ENCODE results near the gene RNGTT.

GRCh38 chr6:88882536-88882935 lies 80.9 kb downstream of the RNGTT start:
- TF ChIP-seq POLR2AphosphoS5 (IDR thresholded peaks at IDR 0.05) (no peak), CTCF (IDR thresholded peaks at IDR 0.05) (no peak)
